GM12801 (cell line): Measurements from ENCODE around the gene OR2V1.

Experiments used
- CTCF ChIP-seq: IDR thresholded peaks from one replicate; pipeline ENCODE4 v1.5.1; 2011; ENCODE audit warnings: control low read depth; ENCODE audit not compliant: insufficient read length; ENCODE audit errors: extremely low read depth

OR2V1 gene

DNA sequence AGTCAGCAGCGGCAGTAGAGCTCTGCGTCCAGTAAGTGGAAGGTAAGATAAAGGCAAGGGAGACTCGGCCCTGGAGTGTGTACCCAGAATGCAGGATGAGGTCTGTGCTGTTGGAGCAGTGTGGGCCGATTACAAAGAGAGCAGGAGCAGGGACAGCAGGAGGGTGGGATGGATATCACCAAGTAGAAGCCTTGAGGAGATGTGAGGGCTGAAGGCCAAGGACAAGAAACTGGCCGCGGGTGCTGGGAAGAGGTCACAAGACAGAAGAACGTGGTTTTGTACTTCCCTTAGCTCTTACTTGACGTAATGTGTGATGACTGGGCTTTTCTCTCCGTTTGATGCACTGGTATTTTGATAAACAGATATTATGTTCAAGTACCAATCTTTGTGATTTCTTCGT, 43.7 kb downstream of the OR2V1 start:
- no peak for TF ChIP-seq CTCF

DNA sequence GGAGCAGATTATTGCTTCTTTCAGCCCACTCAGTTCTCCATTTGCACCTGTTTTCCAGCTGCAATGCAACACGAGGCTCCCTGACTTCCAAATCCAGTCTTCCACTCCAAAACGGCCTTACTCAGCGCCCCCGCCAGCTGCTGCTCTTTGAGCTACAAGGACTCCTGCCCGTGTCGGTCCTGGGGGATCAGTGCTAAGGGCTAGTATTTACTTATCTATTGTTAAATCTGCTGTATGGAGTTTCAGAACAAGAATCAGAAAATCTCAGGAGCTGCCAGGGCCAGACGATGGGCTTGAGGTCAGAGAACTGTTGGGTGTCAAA, 44.1 kb downstream of the OR2V1 start:
- no peak for TF ChIP-seq CTCF

DNA sequence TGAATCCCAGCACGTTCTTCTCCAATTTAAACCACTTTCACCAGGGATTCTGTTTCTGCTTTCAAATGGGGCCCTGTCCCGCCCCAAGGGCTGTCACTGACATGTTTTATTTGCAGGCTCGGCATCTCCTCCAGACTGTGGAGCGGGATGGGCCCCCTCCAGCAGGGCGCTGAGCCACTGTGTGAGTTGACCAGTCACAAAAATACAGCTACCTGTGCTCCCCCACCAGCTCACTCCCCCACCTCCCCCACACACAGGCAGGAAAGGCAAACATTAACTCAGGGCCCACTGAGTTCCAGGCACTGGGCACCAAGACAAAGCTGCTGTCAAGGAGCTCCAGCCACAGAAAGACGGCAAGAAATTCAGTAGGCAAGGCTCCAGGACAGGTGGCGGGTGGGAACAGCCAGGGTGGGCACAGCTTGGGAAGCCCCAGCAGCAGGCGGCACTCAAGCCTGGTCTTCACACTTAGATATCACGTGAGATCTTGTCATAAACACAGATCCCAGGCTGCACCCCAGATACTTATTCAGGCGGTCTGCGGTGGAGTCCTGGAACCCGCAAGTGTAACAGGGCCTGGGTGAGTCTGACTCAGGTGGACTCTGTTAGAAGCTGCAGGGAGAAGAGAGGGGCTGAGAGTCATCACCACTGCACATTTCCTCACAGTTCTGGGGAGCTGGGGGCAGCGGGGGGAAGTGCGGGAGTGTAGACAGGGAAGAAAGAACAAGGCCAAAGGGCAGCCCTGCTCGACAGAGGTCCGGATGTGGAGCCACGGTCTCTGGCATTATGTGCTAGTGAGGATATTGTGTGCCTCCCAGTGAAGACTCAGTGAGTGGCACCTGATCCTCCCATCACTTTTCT, 44.7 kb downstream of the OR2V1 start:
- no peak for TF ChIP-seq CTCF

DNA sequence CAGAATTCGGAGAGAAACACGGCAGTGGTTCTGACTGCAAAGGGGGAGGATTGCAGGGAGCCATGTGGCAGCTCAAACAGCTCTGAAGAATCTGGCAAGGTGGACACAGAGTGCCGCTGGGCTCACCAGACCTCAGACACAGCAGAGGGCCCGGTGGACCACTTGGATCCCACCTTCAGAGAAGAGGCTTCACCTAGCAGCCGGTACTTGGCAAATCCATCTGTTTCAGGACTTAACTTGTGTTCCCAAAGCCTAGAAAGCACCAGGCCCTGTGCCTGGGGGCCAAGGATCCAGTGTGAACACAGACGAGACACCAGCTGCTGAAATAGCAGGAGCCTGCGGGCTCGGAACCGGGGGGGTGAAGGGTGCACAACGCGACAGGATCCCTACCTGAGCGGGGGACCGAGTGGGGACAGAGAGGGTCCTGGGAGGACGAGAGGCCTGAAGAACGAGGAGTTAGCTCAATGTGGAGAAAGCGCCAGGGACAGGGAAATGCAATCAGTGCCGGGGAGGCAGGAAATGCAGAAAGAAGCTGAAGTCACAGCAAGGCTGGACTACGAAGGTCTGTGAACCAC, 46.3 kb downstream of the OR2V1 start:
- TF ChIP-seq CTCF: no peak

DNA sequence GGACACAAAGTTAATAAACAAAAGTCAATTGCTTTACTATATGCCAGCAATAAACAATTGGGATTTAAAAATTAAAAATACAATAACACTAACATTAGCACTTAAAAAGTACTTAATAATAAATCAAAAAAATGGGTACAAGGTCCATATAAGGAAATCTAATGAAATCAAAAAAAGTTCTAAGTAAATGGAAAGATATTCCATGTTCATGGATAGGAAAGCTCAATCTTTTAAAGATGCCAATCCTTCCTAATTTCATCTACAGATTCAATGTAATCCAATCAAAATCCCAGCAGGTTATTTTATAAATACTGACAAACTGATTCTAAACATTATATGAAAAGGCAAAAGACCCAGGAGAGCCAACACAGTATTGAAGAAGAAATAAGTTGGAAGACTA, 49.0 kb downstream of the OR2V1 start:
- TF ChIP-seq CTCF: no peak

- no peak for TF ChIP-seq CTCF
Observed at GRCh38 chr5:181076920-181077319, 54.0 kb downstream of the OR2V1 start.
